ENCODE results near the gene KCNQ2.
A peak's percentile ranks its signal among the peaks of the same experiment; 100 is the strongest.
"Not testable (repeated sequence)": the region's sequence is repeated elsewhere in the genome, so short reads cannot be mapped to it uniquely, and the experiment has no call there.

The KCNQ2 gene

DNA sequence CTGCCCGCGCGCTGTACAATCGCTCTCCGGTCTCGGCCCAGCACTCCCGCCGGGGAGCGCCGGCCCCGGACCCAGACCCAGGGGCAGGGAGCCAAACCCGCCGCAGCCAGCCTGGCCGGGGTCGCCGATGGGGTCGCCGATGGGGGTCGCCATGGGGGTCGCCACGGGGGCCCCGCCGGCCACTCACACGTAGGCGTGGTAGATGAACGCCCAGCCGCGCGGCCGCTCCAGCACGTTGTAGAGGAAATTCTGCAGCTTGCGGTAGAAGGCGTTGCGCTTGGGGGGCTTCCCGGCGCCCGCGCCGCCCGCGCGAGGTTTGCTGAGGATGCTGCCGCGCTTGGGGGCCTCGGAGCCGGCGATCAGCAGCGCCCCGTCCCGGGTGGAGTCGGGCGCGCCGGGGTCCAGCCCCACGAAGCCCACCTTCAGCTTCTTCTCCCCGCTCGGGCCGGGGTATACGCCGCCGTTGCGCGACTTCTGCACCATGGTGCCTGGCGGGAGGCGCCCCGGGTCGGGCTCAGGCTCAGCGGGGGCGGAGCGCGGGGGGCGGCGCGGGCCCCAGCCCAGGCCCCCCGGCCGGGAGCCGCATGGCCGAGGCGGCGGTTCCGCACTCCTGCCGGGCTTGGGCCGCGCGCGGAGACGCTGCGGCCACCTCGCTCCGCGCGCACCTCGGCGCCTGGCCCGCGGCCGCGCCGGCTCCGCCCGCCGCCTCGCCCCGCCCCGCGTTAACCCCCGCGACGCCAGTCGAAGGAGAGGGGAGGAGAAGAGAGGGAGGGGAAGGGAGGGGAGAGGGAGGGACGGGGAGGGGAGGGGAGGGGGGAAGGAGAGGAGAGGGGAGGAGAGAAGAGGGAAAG, at the start of gene KCNQ2:
TSS of gene KCNQ2 (minus strand) at position 675 of the 851 bp plus-strand sequence. CDS start at position 483, 192 bp downstream.
- no peak for DNase-seq (ENCODE audit: low spot score)

DNA sequence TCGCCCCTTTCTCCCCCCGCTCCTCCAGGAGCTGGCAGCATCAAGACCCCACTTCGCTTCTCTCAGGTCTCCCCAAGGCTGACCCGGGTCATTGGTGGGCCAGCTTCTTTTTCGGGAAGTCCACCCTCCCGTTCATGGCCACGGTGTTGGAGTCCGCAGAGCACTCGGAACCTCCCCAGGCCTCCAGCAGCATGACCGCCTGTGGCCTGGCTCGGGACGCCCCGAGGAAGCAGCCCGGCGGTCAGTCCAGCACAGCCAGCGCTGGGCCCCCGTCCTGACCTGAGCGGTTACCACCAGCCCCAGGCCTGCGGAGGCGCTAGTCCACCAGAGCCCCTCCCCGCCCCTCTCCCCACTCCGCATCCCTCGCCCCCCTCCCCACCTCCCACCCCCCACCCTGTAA, 49.1 kb upstream of the KCNQ2 start:
- no peak for DNase-seq (ENCODE audit: low spot score)

DNA sequence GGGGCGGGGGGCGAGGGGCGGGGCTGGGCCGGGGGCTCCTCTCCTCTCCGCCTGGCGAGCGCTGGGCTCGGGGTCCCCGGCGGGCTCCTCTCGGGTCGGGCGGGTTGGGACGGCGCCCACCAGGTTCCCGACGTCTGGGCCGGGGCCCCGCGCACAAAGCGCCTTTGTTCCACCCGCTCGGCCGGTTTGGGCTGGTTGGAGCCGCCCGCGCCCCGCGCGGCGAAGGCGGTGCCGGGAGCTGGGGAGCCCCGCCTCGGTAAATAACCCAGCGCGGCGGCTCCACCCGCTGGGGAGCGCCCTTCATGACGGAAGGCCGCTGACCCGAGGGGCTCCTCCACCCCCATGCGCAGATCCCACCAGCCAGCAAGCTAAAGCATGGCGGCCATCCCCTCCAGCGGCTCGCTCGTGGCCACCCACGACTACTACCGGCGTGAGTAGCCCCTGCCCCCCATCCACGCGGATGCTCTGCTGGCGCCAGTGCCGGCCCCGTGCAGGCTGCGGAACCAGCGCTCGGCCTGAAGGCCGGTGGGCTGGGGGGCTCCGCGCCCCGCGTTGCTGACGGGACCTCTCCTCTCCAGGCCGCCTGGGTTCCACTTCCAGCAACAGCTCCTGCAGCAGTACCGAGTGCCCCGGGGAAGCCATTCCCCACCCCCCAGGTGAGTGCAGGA, 48.6 kb upstream of the KCNQ2 start:
- peak; percentile 67 for DNase-seq (ENCODE audit: low spot score)

DNA sequence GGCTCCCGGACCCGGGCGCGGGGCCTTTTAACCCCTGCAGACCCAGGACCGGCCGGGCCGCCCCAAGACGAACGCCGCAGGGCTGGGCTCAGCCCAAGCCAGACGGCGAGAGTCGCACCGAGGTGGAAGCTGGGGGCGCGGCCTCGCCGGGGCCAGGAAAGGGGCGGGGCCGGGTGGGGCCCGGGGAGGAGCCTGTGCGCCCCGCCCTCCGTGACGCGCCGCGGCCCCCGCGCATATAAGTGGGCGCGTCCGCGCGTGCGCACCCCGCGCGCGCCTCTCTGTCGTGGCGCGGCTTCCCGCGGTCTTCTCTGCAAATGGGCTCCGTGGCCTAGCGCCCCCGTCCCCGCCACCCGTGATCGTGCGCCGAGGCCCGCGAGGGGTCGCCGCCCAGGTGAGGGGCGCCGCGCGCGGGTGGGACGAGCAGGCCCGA, 48.1 kb upstream of the KCNQ2 start, which contains the start of gene PPDPF:
TSS of gene PPDPF (plus strand) at position 262 of the 430 bp plus-strand sequence. CDS start 544 bp downstream, outside the sequence.
- DNase-seq (ENCODE audit: low spot score): peak; percentile 85

DNA sequence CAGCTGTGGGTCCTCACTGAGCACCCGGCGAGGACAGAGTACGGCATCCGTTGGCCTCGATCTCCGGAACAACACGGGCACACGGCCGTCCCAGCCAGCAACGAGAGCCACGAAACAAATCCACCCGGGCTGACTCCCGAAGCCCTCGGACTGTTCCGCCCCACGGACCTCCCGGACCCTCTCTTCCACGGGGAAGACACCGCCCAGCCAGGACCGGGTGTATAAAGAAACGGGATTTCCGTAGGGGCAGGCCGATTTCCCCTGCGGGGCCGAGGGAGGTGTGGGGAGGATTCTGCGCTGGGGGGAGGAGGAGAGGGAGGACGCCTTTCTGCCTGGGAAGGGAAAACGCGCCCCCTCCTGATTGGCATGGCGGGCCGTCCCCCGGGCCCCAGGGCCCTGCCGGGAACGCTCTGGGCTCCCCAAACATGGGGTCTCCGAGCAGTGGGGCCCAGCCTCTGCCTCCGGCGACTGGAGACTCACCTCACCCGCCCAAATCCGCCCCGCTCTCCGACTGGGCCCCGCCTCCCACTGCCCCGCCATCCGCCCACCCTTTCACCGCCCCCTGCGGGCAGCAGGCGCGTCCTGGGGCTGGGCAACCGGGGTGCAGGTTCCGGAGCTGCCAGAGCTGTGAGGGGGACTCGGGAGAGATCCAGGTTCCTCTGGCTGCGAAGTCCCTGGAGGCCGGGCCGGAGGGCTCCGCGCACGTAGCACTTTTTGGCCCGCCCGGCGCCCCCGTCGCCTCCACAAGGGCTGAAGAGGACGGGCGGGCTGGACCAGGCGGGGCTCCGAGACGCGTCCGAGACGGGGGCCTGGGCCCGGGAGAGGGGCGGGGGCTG, 47.4 kb upstream of the KCNQ2 start:
- no peak for DNase-seq (ENCODE audit: low spot score)

DNA sequence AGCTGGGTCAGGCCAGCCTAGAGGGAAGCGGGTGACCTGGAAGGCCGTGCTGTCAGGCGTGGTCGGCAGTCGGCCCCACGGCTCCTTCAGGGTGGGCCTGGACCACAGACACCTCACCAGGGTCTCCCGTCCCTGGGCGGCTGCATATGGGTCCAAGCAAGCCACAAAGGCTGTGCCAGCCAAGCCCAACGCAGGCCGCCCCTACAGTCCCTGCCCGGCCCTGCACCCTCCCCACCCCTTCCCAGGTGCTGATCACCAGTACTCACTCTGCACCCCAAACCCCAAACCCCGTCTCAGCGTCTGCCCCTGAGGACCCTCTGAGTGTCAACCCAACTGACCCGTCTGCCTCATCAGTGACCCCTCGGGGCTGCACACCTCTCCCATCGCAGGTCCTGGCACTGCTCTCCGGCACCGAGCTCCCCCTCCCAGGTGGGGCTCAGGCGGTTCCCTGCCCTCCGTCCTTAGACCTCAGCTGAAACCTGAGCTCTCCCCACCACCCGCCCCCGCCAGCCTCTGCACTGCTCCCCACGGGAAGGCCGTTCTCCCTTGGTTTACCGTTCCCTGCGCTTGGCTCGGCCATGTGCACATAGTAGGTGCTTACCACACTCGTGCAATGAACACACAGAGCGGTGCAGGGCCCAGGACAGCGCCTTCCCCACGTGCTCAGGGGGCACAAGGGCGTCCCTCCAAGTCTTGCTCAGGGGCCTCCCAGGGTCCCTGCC, 46.7 kb upstream of the KCNQ2 start:
- DNase-seq (ENCODE audit: low spot score): no peak

DNA sequence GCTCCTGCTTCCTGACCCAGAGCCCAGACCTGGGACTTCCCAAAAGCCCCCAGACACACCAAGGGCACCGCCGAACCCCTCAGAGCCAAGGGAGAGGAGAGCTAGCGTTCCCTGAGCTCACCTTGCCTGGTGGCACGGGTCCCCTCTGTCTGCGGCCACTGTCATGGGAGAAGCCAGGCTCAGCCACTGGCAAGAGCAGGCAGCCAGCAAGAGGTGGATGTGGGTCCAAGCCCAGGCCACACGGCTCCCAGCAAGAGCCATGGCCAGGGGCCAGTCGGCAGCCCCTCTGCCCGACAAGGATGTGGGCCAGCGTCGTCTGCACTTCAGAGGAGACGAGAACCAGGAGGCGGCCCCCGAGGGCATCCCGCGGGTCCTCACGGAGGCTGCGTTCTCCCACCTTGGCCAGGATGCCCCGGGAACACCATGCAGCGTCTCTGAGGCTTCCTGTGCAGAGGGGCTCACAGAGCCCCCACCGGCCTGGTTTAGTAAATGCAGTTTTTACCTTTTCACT, 46.0 kb upstream of the KCNQ2 start:
- no peak for DNase-seq (ENCODE audit: low spot score)

DNA sequence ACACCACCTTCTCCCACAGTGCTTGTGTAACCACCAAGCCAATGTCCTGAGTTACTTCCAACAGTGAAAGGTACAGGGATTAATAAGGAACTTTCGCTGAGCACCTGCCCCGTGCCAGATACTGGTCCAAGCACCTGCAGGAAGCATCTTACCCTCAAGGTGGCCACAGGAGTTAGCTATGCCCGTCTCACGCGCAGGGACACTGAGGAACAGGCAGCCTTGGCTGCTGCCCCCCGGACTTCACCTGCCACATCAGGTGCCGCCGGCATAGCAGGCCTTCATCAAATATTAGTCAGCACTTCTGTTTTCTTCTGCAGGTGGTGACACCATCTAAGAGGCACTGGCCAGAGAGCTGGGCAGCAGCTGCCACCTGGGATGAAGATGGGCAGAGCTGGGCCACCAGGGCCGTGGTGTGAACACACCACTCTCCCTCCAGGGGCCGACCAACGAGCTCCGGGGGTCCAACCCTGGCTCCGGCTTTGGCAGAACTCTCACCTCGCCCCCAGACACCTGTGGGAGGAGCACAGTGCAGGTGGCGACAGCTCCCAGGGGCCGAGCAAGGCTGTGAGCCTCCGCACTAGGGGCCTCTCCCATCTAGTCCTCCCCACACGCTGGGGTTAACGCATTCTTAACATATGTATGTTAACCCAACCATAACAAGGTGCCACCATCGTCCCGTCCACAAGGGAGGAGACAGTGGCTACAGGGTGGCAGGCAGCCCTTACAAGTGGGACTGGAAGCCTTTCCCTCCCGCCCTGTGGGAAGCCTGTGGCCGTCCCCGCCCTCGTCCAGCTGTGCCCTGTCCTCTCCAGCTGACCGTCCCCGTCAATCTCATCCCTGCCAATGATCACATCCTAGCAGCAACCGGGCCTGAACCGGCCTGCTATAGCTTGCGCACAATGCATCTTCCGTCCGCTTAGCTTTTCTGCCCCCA, 45.2 kb upstream of the KCNQ2 start:
- DNase-seq (ENCODE audit: low spot score): no peak

DNA sequence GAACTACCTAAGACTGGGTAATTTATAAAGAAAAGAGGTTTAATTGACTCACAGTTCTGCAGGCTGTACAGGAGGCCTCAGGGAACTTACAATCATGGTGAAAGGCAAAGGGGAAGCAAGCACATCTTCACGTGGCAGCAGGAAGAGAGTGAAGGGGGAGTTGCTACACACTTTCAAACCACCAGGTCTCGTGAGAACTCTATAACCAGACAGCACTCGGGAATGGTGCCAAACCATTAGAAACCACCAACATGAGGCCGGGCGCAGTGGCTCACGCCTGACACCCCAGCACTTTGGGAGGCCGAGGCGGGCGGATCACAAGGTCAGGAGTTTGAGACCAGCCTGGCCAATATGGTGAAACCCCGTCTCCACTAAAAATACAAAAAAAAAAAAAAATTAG, 42.1 kb upstream of the KCNQ2 start:
- not testable (repeated sequence) for DNase-seq (ENCODE audit: low spot score)

DNA sequence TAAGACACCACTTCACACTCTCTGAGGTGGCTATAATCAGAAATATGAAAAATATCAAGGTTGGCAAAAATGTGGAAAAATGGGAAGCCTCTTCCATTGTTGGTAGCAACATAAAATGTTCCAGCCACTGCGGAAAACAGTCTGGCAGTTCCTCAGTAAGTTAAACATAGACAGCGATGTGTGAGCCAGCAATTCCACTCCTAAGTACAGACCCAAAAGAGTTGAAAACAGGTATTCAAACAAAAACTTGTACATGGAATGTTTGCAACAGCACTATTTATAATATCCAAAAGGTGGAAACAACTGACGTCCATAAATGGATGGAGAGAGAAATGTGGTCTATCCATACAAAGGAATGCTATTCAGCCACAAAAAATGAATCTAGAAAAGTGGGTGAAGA, 40.8 kb upstream of the KCNQ2 start:
- no peak for DNase-seq (ENCODE audit: low spot score)

DNA sequence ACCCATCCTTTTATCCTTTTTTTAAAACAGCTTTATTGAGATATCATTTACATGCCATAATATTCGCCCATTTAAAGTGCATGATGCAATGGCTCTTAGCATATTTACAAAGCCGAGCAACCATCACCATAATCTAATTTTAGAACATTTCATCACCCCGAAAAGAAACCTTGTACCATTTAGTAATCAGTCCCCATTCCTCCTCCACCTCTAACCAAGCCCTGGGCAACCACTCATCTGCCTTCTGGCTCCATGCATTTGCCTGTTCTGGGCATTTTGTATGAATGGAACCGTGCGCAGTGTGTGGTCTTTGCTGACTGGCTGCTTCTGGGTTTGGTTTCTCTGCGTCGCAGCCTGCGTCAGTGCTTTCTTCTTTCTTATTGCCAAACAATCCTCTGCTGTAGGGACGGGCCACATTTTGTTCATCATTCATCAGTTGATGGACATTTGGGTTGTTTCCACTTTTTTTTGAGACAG, 36.7 kb upstream of the KCNQ2 start:
- no peak for DNase-seq (ENCODE audit: low spot score)

DNA sequence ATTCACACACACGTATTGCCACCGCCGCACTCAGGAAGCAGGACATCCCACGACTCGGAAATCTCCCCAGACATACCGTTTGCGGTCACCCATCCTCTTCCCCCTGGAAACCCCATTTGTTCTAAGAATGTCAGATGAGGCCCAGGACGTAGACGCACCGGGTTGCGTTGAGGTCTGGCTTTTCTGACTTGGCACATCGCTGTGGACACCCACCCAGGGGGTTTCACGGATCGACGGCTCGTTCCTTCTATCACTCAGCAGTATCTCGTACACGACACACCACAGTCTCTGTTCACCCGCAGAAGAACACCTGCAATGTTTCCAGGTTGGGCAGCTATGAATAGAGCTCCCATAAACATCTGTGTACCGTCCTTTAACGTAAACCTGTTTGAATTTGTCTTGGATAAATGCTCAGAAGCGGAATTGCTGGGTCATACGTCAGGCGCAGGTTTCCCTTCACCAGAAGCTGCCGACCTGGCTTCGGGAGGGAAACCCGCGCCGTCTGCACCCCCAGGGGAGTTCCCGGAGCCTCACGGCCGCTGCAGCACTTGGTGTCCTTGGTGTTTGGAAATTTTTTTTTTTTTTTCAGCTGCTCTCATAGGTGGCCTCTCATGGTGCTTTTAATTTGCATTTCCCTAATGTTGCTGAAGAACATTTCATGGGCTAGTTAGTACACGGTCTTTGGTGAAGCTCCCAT, 35.8 kb upstream of the KCNQ2 start:
- no peak for DNase-seq (ENCODE audit: low spot score)

DNA sequence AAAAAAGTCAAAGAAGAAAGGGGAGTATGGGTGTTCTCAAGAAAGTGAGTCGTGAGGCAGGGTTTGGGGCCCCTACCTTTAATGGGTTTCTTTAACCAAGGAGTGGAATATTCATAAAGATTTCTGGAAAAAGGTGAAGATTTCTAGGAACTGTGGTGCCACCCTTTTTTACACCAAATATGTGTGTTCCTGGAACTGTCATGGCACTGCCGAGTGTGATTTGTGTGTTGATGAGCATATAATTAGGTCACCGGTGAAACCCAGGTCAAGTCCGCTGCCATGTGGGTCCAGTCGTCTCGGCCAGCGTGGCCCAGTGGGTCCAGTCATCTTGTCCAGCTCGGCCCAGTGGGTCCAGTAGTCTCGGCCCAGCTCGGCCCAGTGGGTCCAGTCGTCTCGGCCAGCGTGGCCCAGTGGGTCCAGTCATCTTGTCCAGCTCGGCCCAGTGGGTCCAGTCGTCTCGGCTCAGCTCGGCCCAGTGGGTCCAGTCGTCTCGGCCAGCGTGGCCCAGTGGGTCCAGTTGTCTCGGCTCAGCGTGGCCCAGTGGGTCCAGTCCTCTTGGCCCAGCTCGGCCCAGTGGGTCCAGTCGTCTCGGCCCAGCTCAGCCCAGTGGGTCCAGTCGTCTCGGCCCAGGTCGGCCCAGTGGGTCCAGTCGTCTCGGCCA, 34.8 kb upstream of the KCNQ2 start:
- no peak for DNase-seq (ENCODE audit: low spot score)

DNA sequence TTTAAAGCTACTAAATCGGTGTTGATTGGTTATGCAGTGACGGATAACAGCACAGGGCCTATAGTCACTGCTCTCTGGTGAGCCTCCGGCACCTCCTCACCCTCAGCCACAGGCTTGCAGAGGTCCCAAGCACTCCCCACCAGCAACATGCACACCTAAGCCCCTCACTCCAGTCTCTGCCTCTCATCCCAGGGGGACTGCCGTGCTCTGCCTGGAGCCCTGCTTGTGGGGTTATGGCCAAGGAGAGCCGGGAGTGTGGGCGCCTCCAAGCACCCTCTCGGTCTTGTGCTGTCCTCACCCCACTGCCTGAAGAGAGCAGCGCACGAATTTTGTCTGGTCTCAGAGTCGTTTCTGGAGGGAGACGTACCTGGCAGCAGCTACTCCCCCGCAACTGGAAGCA, 33.3 kb upstream of the KCNQ2 start:
- DNase-seq (ENCODE audit: low spot score): no peak

DNA sequence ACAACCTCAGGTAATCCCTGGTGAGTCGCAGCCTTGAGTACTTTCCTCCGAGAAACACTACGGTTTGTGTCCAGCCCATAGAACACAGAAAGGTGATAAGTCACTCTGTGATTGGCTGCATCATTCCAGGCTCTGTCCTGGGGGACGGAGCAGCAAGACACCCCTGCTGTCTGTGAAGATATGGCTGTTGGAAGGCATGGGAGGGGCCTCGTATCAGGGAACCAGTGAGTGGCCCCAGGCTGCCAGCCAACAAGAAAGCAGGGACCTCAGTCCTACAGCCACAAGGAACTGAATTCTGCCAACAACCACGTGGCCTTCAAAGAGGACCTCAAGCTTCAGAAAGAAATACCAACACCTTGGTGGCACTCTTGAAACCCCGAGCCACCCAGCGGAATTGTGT, 32.8 kb upstream of the KCNQ2 start:
- no peak for DNase-seq (ENCODE audit: low spot score)

DNA sequence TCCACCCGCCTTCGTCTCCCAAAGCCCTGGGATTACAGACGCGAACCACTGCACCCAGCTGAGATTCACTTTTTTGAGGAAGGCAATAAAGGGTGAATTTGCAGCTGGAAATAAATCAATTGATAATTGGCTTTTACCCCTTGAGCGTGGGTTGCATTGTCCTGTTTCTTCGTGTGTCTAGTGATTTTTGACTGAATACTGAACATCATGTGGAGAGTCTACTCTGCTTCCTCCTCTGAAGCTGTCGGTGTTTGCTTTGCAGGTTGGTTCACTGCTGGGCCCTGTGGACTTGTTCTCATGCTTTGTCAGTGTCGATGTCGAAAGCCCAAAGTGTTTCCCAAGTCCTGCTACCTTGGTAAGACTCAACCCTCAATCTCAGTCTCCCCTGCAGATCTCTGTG, 32.2 kb upstream of the KCNQ2 start:
- no peak for DNase-seq (ENCODE audit: low spot score)

DNA sequence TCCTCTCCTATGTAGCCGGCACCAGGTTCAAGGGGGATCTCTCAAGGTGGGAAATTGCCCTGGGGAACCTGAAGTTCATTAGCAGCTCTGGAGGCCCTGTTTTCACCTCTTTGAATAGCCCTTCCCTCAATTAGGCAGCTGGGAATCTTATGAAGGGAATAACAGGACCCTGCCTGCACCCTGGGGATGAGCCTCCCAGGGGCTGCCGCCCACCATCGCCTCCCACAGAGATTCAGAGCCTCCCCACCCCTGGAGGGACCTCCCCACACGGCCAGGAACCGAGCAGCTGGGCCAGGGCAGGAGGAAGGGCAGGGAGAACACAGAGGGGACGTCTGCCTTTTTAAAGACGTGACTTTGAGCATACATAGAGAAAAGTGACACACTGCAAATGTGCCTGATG, 31.1 kb upstream of the KCNQ2 start:
- DNase-seq (ENCODE audit: low spot score): no peak

DNA sequence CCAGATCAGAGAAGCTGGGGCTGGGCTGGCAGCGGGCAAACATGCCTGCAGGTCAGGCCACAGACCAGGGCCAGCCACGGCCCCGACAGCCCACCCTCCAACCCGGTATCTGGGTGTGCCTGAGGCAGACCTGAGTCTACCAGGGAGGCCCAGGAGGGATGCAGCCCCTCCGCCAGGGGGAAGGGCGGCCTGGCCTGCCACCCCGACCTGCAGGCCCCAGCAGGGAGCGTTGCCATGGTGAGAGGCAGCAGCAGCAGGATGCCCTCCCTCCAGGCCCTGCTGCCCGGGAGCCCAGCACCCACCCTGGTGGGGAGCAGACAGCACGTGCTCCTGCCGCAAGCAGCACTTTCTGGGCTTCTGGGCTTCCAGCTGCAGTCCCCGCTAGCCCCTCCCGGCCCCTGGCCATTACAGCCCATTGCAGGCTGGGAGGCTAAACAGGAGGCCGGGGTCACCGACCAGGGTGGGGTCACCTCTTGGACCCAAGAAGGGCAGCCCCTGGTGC, 30.3 kb upstream of the KCNQ2 start:
- DNase-seq (ENCODE audit: low spot score): no peak

Measured in Ammon's horn (tissue), 1 donor.